ENCODE measurements around the gene EPB41L2. TPM values are rescaled to one million over a fixed set of nuclear protein-coding genes. Genes with fewer than 3 reads are reported as not detected.
"Not testable (repeated sequence)": the region's sequence is repeated elsewhere in the genome, so short reads cannot be mapped to it uniquely, and the experiment has no call there.

EPB41L2 gene
- total and polyA plus RNA-seq, 8 donors, result 13.0 to 63.0 (median 17.4) TPM

DNA sequence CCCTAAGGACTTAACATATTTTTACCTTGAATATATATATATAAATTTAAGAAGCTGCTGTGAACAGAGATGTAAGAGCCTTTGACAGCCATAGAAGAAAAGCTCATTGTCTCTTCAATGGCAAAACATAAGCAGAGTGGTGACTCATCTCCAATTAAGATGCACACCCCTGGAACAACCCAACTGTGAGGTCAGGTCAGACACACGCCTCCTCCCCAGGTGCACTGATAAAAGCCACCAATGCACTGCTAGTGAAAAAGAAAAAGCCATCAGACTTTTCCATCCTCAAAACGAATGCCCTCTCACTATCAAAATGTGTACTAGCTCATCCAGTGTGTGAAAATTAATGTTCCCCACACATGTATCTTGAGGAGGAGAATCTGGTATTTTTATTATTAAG, 135.7 kb downstream of the EPB41L2 start:
- FAIRE-seq, result no peak
- no peak overlapping the region for H3K27ac ChIP-seq
- H3K36me3 ChIP-seq, result no peaks in the 10 kb centered on the region
- peaks cover 0 to 2% (median 0%) of the 10 kb centered on the region in 3 donors for H3K4me1 ChIP-seq
- H3K27me3 ChIP-seq, result no peaks in the 10 kb centered on the region
- WGBS, 2 donors, result 83 to 93% methylated on average over 2 of the region's 2 CpGs
- intact Hi-C loops (cut with DNase I), result no loop called here
- DNase-seq, result no peak
- no peak for ATAC-seq
- H3K9me3 ChIP-seq, result no peaks in the 10 kb centered on the region
- no peak overlapping the region for H3K4me3 ChIP-seq
- TF ChIP-seq, protein P1, sequence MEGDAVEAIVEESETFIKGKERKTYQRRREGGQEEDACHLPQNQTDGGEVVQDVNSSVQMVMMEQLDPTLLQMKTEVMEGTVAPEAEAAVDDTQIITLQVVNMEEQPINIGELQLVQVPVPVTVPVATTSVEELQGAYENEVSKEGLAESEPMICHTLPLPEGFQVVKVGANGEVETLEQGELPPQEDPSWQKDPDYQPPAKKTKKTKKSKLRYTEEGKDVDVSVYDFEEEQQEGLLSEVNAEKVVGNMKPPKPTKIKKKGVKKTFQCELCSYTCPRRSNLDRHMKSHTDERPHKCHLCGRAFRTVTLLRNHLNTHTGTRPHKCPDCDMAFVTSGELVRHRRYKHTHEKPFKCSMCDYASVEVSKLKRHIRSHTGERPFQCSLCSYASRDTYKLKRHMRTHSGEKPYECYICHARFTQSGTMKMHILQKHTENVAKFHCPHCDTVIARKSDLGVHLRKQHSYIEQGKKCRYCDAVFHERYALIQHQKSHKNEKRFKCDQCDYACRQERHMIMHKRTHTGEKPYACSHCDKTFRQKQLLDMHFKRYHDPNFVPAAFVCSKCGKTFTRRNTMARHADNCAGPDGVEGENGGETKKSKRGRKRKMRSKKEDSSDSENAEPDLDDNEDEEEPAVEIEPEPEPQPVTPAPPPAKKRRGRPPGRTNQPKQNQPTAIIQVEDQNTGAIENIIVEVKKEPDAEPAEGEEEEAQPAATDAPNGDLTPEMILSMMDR (IDR thresholded peaks at IDR 0.05), result no peak

DNA sequence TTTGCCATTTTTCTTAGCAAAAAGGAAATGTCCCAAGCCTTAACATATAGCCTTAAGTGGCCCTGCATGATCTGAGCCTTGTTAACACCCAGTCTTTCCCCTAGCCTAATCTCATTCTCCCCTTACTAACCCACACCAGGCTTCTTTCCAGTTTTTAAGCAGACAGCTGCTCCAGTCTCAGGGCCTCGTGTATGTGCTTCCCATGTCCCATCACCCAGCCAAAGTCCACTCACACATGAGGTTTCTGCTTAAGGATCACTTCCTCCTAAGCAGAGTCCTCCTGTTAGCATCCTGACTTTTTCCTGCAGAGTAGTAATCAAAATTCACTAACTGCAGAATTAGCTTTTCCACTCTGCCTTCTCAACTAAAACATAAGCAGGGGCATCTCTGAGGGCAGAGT, 139.7 kb downstream of the EPB41L2 start:
- H3K4me1 ChIP-seq, result no peaks in the 10 kb centered on the region
- FAIRE-seq (no peak), DNase-seq (no peak), ATAC-seq (no peak)
- TF ChIP-seq, protein P1 (IDR thresholded peaks at IDR 0.05), result no peak
- H3K27me3 ChIP-seq, result no peaks in the 10 kb centered on the region
- 34 to 36% methylated on average over 1 of the region's 1 CpG for WGBS, 2 donors
- no peaks in the 10 kb centered on the region for H3K9me3 ChIP-seq
- no peaks in the 10 kb centered on the region for H3K36me3 ChIP-seq
- H3K4me3 ChIP-seq, result no peak overlapping the region
- intact Hi-C loops (cut with DNase I), result no loop called here
- no peak overlapping the region for H3K27ac ChIP-seq

DNA sequence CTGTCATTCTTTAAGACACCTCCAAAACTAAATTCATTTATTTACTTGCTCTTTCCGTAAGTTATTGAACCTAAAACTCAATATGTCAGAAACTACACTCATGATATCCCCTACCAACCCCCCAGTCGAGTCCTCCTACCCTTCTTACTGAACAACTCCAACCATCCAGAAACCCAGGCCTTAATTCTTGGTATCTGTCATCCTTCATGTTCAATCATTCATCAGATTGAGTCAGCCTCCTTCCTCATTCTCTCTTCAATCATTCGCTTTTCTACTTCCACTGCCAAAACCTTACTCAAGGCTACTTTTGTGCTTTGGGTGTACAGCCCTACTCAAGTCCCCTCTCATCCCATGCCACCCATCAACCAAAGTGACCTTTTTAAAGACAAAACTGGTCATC, 140.1 kb downstream of the EPB41L2 start:
- Histone ChIP-seq H3K27me3 (no peaks in the 10 kb centered on the region), H3K27ac (no peak overlapping the region), H3K36me3 (no peaks in the 10 kb centered on the region), H3K4me3 (no peak overlapping the region), H3K9me3 (no peaks in the 10 kb centered on the region), H3K4me1 (no peaks in the 10 kb centered on the region)
- no peak for ATAC-seq
- intact Hi-C loops (cut with DNase I), result no loop called here
- no peak for DNase-seq
- no peak for FAIRE-seq
- TF ChIP-seq, protein P1 (IDR thresholded peaks at IDR 0.05), result no peak
- 89 to 96% methylated on average over 3 of the region's 3 CpGs for WGBS, 2 donors

DNA sequence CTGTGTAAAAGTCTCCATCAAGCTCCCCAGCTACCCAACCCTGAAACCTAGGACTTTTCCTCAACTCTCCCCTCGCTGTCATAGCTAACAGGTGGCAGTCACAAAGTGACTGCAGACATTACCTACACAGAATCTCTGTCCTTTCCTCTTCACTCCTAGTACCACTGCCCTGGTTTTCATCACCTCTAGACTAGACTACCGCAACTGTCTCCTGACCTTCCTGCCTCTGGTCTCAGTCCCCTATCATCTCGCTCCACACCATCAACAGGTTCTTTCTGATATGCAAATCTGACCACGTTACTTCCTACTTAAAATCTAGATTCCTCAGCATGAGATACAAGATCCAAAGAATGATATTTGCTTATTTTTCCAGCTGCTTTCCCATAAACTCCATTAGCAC, 142.1 kb downstream of the EPB41L2 start:
- H3K27me3 ChIP-seq, result no peaks in the 10 kb centered on the region
- no peak overlapping the region for H3K27ac ChIP-seq
- no peaks in the 10 kb centered on the region for H3K4me1 ChIP-seq
- H3K4me3 ChIP-seq, result no peak overlapping the region
- H3K9me3 ChIP-seq, result no peaks in the 10 kb centered on the region
- intact Hi-C loops (cut with DNase I), result no loop called here
- no peak for FAIRE-seq
- DNase-seq, result no peak
- no peak for ATAC-seq
- H3K36me3 ChIP-seq, result no peaks in the 10 kb centered on the region
- TF ChIP-seq, protein P1 (IDR thresholded peaks at IDR 0.05), result no peak
- 84 to 90% methylated on average over 4 of the region's 4 CpGs for WGBS, 2 donors

DNA sequence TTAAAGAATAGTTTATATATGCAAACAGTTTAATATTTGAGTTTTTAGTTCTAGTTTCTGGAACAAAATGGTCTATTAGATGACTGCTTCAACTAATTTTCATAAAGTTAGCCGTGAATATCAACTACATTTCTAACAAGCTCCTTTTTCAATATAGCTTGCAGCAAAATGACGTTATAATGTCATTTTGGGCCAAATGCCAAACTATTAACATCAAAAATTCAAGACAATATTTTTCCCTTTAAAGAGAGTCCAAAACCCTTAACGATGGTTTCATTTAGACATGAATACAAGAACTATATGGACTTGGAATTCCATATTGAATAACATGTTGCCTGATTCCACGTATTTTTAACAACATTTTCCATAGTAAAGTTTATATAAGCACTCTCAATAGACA, 144.9 kb downstream of the EPB41L2 start:
- Histone ChIP-seq H3K36me3 (no peaks in the 10 kb centered on the region), H3K4me1 (no peaks in the 10 kb centered on the region), H3K27me3 (no peaks in the 10 kb centered on the region), H3K4me3 (no peak overlapping the region), H3K27ac (no peak overlapping the region), H3K9me3 (no peaks in the 10 kb centered on the region)
- no peak for ATAC-seq
- DNase-seq, result no peak
- intact Hi-C loops (cut with DNase I), result no loop called here
- TF ChIP-seq, protein P1 (IDR thresholded peaks at IDR 0.05), result no peak
- no peak for FAIRE-seq
- WGBS, 2 donors, result 77 to 86% methylated on average over 4 of the region's 4 CpGs

DNA sequence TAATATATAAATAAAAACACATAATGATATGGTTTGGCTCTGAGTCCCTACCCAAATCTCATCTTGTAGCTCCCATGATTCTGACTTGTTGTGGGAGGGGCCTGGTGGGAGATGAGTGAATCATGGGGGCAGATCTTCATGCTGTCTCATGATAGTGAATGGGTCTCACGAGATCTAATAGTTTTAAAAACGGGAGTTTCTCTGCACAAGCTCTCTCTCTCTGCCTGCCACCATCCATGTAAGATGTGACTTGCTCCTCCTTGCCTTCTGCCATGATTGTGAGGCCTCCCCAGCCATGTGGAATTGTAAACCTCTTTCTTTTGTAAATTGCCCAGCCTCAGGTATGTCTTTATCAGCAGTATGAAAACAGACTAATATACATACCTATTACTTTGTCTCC, 147.4 kb downstream of the EPB41L2 start:
- 89 to 96% methylated on average over 2 of the region's 2 CpGs for WGBS, 2 donors

More for the DNA sequence above, 147.4 kb downstream of the EPB41L2 start:
- H3K9me3 ChIP-seq; H3K4me3 ChIP-seq; ATAC-seq; H3K4me1 ChIP-seq; intact Hi-C loops (cut with DNase I); DNase-seq; H3K36me3 ChIP-seq; H3K27ac ChIP-seq; FAIRE-seq; H3K27me3 ChIP-seq: not testable (repeated sequence)

All from pancreas (tissue), 10 donors.